ENCODE data around the gene MAP3K12.

Gene MAP3K12

GRCh38 chr12:53505555-53506449 is 6.5 kb upstream of the MAP3K12 start:
- no peak for DNase-seq (ENCODE audit: low read depth in 1 of 2, low spot score in 1 of 2)
- no peaks in the 10 kb centered on the region for H3K27me3 ChIP-seq (ENCODE audit: insufficient read depth, poor library complexity, severe bottlenecking)
- H3K4me3 ChIP-seq (replicated peaks; ENCODE audit: insufficient read depth, low read length) = no peak overlapping the region
- H3K27ac ChIP-seq (replicated peaks) = no peak overlapping the region
- TF ChIP-seq CTCF (IDR thresholded peaks at IDR 0.05; ENCODE audit: insufficient read depth, low read length) (no peak), REST (IDR thresholded peaks at IDR 0.05; ENCODE audit: insufficient replicate concordance, low read depth) (no peak), GABPA (IDR thresholded peaks at IDR 0.05; ENCODE audit: low read depth) (no peak), SPI1 (IDR thresholded peaks at IDR 0.05; ENCODE audit: borderline replicate concordance, low read depth) (no peak), POLR2AphosphoS5 (IDR thresholded peaks at IDR 0.05; ENCODE audit: low read depth) (no peak)

- H3K27ac ChIP-seq (replicated peaks) = no peak overlapping the region
- DNase-seq (ENCODE audit: low read depth in 1 of 2, low spot score in 1 of 2) = no peak
- no peak overlapping the region for H3K4me3 ChIP-seq (replicated peaks; ENCODE audit: insufficient read depth, low read length)
- TF ChIP-seq CTCF (IDR thresholded peaks at IDR 0.05; ENCODE audit: insufficient read depth, low read length) (no peak), REST (IDR thresholded peaks at IDR 0.05; ENCODE audit: insufficient replicate concordance, low read depth) (no peak), POLR2AphosphoS5 (IDR thresholded peaks at IDR 0.05; ENCODE audit: low read depth) (no peak), SPI1 (IDR thresholded peaks at IDR 0.05; ENCODE audit: borderline replicate concordance, low read depth) (no peak), GABPA (IDR thresholded peaks at IDR 0.05; ENCODE audit: low read depth) (no peak)
- no peaks in the 10 kb centered on the region for H3K27me3 ChIP-seq (ENCODE audit: insufficient read depth, poor library complexity, severe bottlenecking)
These were observed 5.8 kb upstream of the MAP3K12 start for GRCh38 chr12:53505086-53505485.

GRCh38 chr12:53504004-53504920 is 5.0 kb upstream of the MAP3K12 start:
- DNase-seq (ENCODE audit: low read depth in 1 of 2, low spot score in 1 of 2) = no peak
- Histone ChIP-seq H3K27ac (replicated peaks) (no peak overlapping the region), H3K4me3 (replicated peaks; ENCODE audit: insufficient read depth, low read length) (no peak overlapping the region), H3K27me3 (ENCODE audit: insufficient read depth, poor library complexity, severe bottlenecking) (no peaks in the 10 kb centered on the region)
- no peak for TF ChIP-seq GABPA (IDR thresholded peaks at IDR 0.05; ENCODE audit: low read depth)
- TF ChIP-seq POLR2AphosphoS5 (IDR thresholded peaks at IDR 0.05; ENCODE audit: low read depth) = no peak
- no peak for TF ChIP-seq SPI1 (IDR thresholded peaks at IDR 0.05; ENCODE audit: borderline replicate concordance, low read depth)
- TF ChIP-seq CTCF (IDR thresholded peaks at IDR 0.05; ENCODE audit: insufficient read depth, low read length) = no peak
- no peak for TF ChIP-seq REST (IDR thresholded peaks at IDR 0.05; ENCODE audit: insufficient replicate concordance, low read depth)
